Midbrain (tissue), 1 donor: ENCODE measurements around the gene KPNA5.
"Not testable (repeated sequence)": the region's sequence is repeated elsewhere in the genome, so short reads cannot be mapped to it uniquely, and the experiment has no call there.

Source experiments
- DNase-seq: peaks from one replicate; lab custom pipeline; 2025; lab: John Stamatoyannopoulos, UW

KPNA5 gene

GRCh38 chr6:116680880-116681672 lies at the start of gene KPNA5:
TSS of gene KPNA5 (plus strand) at chr6:116681211. CDS start at chr6:116681335, 124 bp downstream.
- DNase-seq: peak; percentile 87

- no peak for DNase-seq
These were observed 49.5 kb upstream of the KPNA5 start for GRCh38 chr6:116631379-116631990.

- no peak for DNase-seq
These were observed 47.3 kb upstream of the KPNA5 start for GRCh38 chr6:116633685-116634084.

- no peak for DNase-seq
These were observed 32.9 kb upstream of the KPNA5 start for GRCh38 chr6:116648156-116648555.

- DNase-seq: no peak
These were observed 31.9 kb upstream of the KPNA5 start for GRCh38 chr6:116649129-116649528.

GRCh38 chr6:116651916-116652315 lies 29.1 kb upstream of the KPNA5 start:
- no peak for DNase-seq

GRCh38 chr6:116661594-116661993 lies 19.4 kb upstream of the KPNA5 start:
- DNase-seq: no peak

GRCh38 chr6:116662202-116662601 lies 18.8 kb upstream of the KPNA5 start:
- DNase-seq: no peak

GRCh38 chr6:116663308-116663707 lies 17.7 kb upstream of the KPNA5 start:
- no peak for DNase-seq

- DNase-seq: not testable (repeated sequence)
These were observed 16.8 kb upstream of the KPNA5 start for GRCh38 chr6:116664169-116664568.

GRCh38 chr6:116665464-116665863 lies 15.5 kb upstream of the KPNA5 start:
- no peak for DNase-seq

GRCh38 chr6:116666869-116667268 lies 14.1 kb upstream of the KPNA5 start:
- DNase-seq: no peak

- DNase-seq: no peak
These were observed 13.4 kb upstream of the KPNA5 start for GRCh38 chr6:116667623-116668022.

GRCh38 chr6:116672306-116672705 lies 8.7 kb upstream of the KPNA5 start:
- no peak for DNase-seq

- DNase-seq: no peak
These were observed 5.0 kb upstream of the KPNA5 start for GRCh38 chr6:116676021-116676420.

GRCh38 chr6:116682334-116682712 lies 1.3 kb downstream of the KPNA5 start:
- DNase-seq: peak; percentile 29

GRCh38 chr6:116685437-116685993 lies 4.5 kb downstream of the KPNA5 start:
- DNase-seq: no peak

GRCh38 chr6:116686475-116687101 lies 5.6 kb downstream of the KPNA5 start:
- not testable (repeated sequence) for DNase-seq

- DNase-seq: no peak
These were observed 10.1 kb downstream of the KPNA5 start for GRCh38 chr6:116691154-116691553.

- not testable (repeated sequence) for DNase-seq
These were observed 11.9 kb downstream of the KPNA5 start for GRCh38 chr6:116692873-116693272.

- not testable (repeated sequence) for DNase-seq
These were observed 12.3 kb downstream of the KPNA5 start for GRCh38 chr6:116693275-116693674.

GRCh38 chr6:116695401-116695800 lies 14.4 kb downstream of the KPNA5 start:
- no peak for DNase-seq

- DNase-seq: no peak
These were observed 16.5 kb downstream of the KPNA5 start for GRCh38 chr6:116697480-116697879.
